22Rv1 (cell line): ENCODE results near the gene BORCS5.

Source experiments
- H3K27ac ChIP-seq: fragments of 450-650 bp; 2 replicates; pipeline ENCODE4 v1.5.1; 2017
- CTCF ChIP-seq: fragments of 450-650 bp; IDR thresholded peaks from 2 replicates; pipeline ENCODE4 v1.5.1; 2017; ENCODE audit warnings: mild to moderate bottlenecking
- ZFX ChIP-seq: fragments of 450-650 bp; IDR thresholded peaks from 2 replicates; pipeline ENCODE4 v1.6.1; 2017; ENCODE audit warnings: antibody characterized with exemption, borderline replicate concordance

The BORCS5 gene

DNA sequence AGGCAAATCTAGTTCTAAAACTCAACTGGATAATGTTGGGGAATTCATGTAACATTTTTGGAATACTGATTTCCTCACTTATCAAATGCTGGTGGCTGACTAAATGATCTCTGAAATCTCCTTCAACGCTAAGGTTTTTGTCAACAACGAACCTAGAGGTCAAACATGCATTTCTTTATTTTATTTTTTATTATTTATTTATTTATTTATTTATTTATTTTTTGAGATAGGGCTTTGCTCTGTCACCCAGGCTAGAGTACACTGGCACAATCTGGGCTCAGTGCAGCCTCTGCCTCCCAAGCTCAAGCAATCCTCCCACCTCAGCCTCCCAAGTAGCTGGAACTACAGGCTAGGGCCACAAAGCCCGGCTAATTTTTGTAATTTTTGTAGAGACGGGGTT, 141.3 kb downstream of the BORCS5 start:
- TF ChIP-seq ZFX, result no peak
- TF ChIP-seq CTCF, result no peak
- H3K27ac ChIP-seq, result no peak overlapping the region

GRCh38 chr12:12499909-12500604, 143.2 kb downstream of the BORCS5 start:
- H3K27ac ChIP-seq, result no peak overlapping the region
- no peak for TF ChIP-seq CTCF
- TF ChIP-seq ZFX, result no peak

GRCh38 chr12:12501121-12501520, 144.2 kb downstream of the BORCS5 start:
- TF ChIP-seq CTCF (no peak), ZFX (no peak)
- no peak overlapping the region for H3K27ac ChIP-seq

- H3K27ac ChIP-seq, result 0 out of 2 replicates have a peak overlapping the region, but pooled peaks have one; percentile 4
These were observed 145.4 kb downstream of the BORCS5 start for GRCh38 chr12:12502130-12502814.

DNA sequence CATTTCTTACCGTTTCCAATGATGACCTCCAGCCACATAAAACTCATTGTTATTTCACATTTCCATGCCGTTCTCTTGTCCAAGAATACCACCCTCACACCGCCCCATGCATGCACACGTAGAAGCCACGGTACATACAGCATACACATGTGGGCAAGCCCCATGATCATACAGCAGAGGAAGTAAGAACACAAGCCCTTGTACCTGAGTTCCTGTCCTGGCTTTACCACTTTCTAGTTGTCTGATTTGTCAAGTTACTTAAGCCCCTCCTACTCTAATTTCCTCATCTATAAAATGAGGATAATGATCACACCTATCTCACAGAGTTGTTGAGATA, 145.9 kb downstream of the BORCS5 start:
- H3K27ac ChIP-seq, result no peak overlapping the region
- no peak for TF ChIP-seq CTCF
- TF ChIP-seq ZFX, result no peak

GRCh38 chr12:12503384-12504078, 146.7 kb downstream of the BORCS5 start:
- TF ChIP-seq ZFX, result no peak
- peak; percentile 5; the same call in 1 of the 2 replicates for TF ChIP-seq CTCF
- no peak overlapping the region for H3K27ac ChIP-seq

GRCh38 chr12:12505544-12506495, 148.9 kb downstream of the BORCS5 start:
- TF ChIP-seq CTCF, result no peak
- H3K27ac ChIP-seq, result peak overlapping the region; percentile 57
